22Rv1 (cell line): ENCODE data around the gene SLC25A44.
"Not testable (repeated sequence)": the region's sequence is repeated elsewhere in the genome, so short reads cannot be mapped to it uniquely, and the experiment has no call there.

Experiments used
- ZFX ChIP-seq: fragments of 450-650 bp; IDR thresholded peaks from 2 replicates; pipeline ENCODE4 v1.6.1; 2017; ENCODE audit warnings: antibody characterized with exemption, borderline replicate concordance
- TF ChIP-seq, protein P1 (sequence below): fragments of 450-650 bp; IDR thresholded peaks from 2 replicates; pipeline ENCODE4 v1.5.1; 2017; ENCODE audit warnings: mild to moderate bottlenecking

DNA sequence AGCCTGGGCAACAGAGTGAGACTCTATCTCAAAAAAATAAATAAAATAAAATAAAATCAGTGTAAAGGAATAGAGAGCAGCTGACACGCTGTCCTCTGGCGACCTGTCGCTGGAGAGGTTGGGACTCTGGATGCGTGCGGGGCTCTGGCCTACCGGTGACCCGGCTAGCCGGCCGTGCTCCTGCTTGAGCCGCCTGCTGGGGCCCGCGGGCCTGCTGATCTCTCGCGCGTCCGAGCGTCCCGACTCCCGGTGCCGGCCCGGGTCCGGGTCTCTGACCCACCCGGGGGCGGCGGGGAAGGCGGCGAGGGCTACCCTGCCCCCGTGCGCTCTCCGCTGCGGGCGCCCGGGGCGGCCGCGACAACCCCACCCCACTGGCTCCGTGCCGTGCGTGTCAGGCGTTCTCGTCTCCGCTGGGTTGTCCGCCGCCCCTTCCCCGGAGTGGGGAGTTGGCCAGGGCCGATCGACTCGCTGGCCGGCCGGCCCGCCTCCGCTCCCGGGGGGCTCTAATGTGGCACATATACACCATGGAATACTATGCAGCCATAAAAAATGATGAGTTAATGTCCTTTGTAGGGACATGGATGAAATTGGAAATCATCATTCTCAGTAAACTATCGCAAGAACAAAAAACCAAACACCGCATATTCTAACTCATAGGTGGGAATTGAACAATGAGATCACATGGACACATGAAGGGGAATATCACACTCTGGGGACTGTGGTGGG lies 22.6 kb downstream of the SLC25A44 start:
- TF ChIP-seq, protein P1, sequence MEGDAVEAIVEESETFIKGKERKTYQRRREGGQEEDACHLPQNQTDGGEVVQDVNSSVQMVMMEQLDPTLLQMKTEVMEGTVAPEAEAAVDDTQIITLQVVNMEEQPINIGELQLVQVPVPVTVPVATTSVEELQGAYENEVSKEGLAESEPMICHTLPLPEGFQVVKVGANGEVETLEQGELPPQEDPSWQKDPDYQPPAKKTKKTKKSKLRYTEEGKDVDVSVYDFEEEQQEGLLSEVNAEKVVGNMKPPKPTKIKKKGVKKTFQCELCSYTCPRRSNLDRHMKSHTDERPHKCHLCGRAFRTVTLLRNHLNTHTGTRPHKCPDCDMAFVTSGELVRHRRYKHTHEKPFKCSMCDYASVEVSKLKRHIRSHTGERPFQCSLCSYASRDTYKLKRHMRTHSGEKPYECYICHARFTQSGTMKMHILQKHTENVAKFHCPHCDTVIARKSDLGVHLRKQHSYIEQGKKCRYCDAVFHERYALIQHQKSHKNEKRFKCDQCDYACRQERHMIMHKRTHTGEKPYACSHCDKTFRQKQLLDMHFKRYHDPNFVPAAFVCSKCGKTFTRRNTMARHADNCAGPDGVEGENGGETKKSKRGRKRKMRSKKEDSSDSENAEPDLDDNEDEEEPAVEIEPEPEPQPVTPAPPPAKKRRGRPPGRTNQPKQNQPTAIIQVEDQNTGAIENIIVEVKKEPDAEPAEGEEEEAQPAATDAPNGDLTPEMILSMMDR: not testable (repeated sequence)
- not testable (repeated sequence) for TF ChIP-seq ZFX
